ENCODE data around the gene KRT82. TPM values are rescaled to one million over a fixed set of nuclear protein-coding genes. Genes with fewer than 3 reads are reported as not detected.
A peak's percentile ranks its signal among the peaks of the same experiment; 100 is the strongest.

Gene KRT82
- not detected in 2 replicates for polyA plus RNA-seq (2011; rRNA removed)
- polyA plus RNA-seq (2012; cell fraction: cytosol; rRNA removed), result not detected in 2 replicates
- 0.01 TPM in 1 of 2 replicates, not detected in the other for polyA plus RNA-seq (2012; cell fraction: nucleus; rRNA removed)
- not detected in 3 replicates for polyA plus RNA-seq (2017; fragmentation: RNase III; extraction: RNeasy Plus Mini Kit Qiagen cat#74134 plus additional on column Dnase treatment)
- polyA minus RNA-seq (2011; rRNA and poly(A)+ RNA removed), result not detected in 2 replicates

- CTCF ChIA-PET, result interaction anchor here (1.2 to 1.5 kb wide), 2 partner anchors 78 to 249 kb away, joined by 3 read pairs; no protein-coding TSS in a partner anchor
- DNase-seq (ENCODE audit: low read depth in 1 of 2, low spot score in 1 of 2) (no peak), FAIRE-seq (no peak), ATAC-seq (no peak)
- WGBS (ENCODE audit: missing lambda C conversion rate), result 83% methylated on average over 7 of the region's 14 CpGs
- Histone ChIP-seq H3K27ac (no peak within 1 kb of the TSS), H3K9me3 (no peaks in the 10 kb centered on the region), H3K4me3 (no peak within 1 kb of the TSS), H3K4me2 (no peak within 1 kb of the TSS), H3K4me1 (no peaks in the 10 kb centered on the region)
- TF ChIP-seq E2F6 (IDR thresholded peaks at IDR 0.05; ENCODE audit: borderline replicate concordance, low read depth), result no peak
- TF ChIP-seq, protein P1, sequence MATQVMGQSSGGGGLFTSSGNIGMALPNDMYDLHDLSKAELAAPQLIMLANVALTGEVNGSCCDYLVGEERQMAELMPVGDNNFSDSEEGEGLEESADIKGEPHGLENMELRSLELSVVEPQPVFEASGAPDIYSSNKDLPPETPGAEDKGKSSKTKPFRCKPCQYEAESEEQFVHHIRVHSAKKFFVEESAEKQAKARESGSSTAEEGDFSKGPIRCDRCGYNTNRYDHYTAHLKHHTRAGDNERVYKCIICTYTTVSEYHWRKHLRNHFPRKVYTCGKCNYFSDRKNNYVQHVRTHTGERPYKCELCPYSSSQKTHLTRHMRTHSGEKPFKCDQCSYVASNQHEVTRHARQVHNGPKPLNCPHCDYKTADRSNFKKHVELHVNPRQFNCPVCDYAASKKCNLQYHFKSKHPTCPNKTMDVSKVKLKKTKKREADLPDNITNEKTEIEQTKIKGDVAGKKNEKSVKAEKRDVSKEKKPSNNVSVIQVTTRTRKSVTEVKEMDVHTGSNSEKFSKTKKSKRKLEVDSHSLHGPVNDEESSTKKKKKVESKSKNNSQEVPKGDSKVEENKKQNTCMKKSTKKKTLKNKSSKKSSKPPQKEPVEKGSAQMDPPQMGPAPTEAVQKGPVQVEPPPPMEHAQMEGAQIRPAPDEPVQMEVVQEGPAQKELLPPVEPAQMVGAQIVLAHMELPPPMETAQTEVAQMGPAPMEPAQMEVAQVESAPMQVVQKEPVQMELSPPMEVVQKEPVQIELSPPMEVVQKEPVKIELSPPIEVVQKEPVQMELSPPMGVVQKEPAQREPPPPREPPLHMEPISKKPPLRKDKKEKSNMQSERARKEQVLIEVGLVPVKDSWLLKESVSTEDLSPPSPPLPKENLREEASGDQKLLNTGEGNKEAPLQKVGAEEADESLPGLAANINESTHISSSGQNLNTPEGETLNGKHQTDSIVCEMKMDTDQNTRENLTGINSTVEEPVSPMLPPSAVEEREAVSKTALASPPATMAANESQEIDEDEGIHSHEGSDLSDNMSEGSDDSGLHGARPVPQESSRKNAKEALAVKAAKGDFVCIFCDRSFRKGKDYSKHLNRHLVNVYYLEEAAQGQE (IDR thresholded peaks at IDR 0.05), result no peak
- POLR2A ChIA-PET, result no interaction called here
Observed at GRCh38 chr12:52405922-52406385, at the start of gene KRT82. TSS of gene KRT82 (minus strand) at chr12:52406335. CDS start at chr12:52406277, 58 bp downstream.

DNA sequence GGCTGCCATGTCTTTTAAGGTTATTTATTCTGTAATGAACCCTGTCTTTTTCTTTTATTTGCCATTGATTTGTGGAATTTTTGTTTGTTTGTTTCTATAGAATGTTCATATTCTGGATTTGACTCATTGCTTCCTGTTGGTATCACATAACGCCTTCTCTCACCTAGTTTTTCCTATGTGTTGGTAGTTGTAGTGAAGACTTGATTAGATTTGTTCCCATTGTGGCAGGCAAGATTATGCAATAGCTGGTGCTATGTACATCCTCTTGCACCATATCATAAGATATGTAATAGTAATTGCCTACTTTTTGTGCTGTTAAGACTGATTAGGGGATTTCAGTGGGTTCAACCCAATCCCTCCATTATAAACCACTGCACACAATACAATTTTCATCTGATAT lies 49.7 kb upstream of the KRT82 start:
- no peak overlapping the region for H3K27ac ChIP-seq
- no peak overlapping the region for H3K4me2 ChIP-seq
- H3K9me3 ChIP-seq, result no peaks in the 10 kb centered on the region
- CTCF ChIA-PET, result interaction anchor here (0.9 kb wide), 1 partner anchor 77 kb away, joined by 3 read pairs; no protein-coding TSS in a partner anchor
- TF ChIP-seq MYC (IDR thresholded peaks at IDR 0.05; ENCODE audit: borderline replicate concordance, low read length) (no peak), CEBPB (IDR thresholded peaks at IDR 0.05) (peak; percentile 27 to 60; a peak in 3 of 4 replicates)
- POLR2A ChIA-PET, result no interaction called here
- peaks cover 5% of the 10 kb centered on the region; the same call in 1 of the 3 replicates for H3K4me1 ChIP-seq
- FAIRE-seq, result no peak
- 61% methylated on average over 1 of the region's 1 CpG for WGBS (ENCODE audit: missing lambda C conversion rate)
- no peak overlapping the region for H3K4me3 ChIP-seq
- DNase-seq (ENCODE audit: low read depth in 1 of 2, low spot score in 1 of 2), result no peak
- ATAC-seq, result no peak

GRCh38 chr12:52454411-52455201 lies 48.5 kb upstream of the KRT82 start:
- no peak overlapping the region for H3K27ac ChIP-seq

More at GRCh38 chr12:52454411-52455201, 48.5 kb upstream of the KRT82 start:
- 44% methylated on average over 3 of the region's 3 CpGs for WGBS (ENCODE audit: missing lambda C conversion rate)
- no peak for FAIRE-seq
- CTCF ChIA-PET, result no interaction called here
- POLR2A ChIA-PET, result no interaction called here
- H3K4me3 ChIP-seq, result no peak overlapping the region
- H3K4me1 ChIP-seq, result peaks cover 5% of the 10 kb centered on the region; the same call in 1 of the 3 replicates
- no peak overlapping the region; the same call in 2 of the 3 replicates for H3K4me2 ChIP-seq
- 0 out of 6 replicates have a peak, but pooled peaks of 1 of the 2 experiments have one; percentile 24 for ATAC-seq
- TF ChIP-seq HOXB13 (CRISPR knock-in tag; IDR thresholded peaks at IDR 0.05; ENCODE audit: low read depth) (no peak), ZNF302 (CRISPR knock-in tag; IDR thresholded peaks at IDR 0.05) (no peak), FOXS1 (CRISPR knock-in tag; IDR thresholded peaks at IDR 0.05) (no peak), USF2 (IDR thresholded peaks at IDR 0.05) (no peak), RNF2 (IDR thresholded peaks at IDR 0.05; ENCODE audit: borderline replicate concordance, low read depth) (no peak), HOXA7 (CRISPR knock-in tag; IDR thresholded peaks at IDR 0.05) (no peak), HDAC2 (IDR thresholded peaks at IDR 0.05) (no peak), ZFP36 (IDR thresholded peaks at IDR 0.05; ENCODE audit: borderline replicate concordance, partially characterized antibody) (no peak), NPAS2 (CRISPR knock-in tag; IDR thresholded peaks at IDR 0.05; ENCODE audit: borderline replicate concordance) (no peak), HEYL (CRISPR knock-in tag; IDR thresholded peaks at IDR 0.05) (no peak), FOSB (CRISPR knock-in tag; IDR thresholded peaks at IDR 0.05) (no peak), E2F6 (IDR thresholded peaks at IDR 0.05; ENCODE audit: borderline replicate concordance, low read depth) (no peak), CEBPB (IDR thresholded peaks at IDR 0.05) (no peak), MYC (IDR thresholded peaks at IDR 0.05; ENCODE audit: borderline replicate concordance, low read length) (no peak), RAD21 (conservative IDR thresholded peaks at IDR 0.05 in 1 of 2, IDR thresholded peaks at IDR 0.05 in 1 of 2) (no peak), ZSCAN20 (CRISPR knock-in tag; IDR thresholded peaks at IDR 0.05) (no peak), POLR2A (IDR thresholded peaks at IDR 0.05; ENCODE audit: low read length) (no peak)
- TF ChIP-seq, protein P2, sequence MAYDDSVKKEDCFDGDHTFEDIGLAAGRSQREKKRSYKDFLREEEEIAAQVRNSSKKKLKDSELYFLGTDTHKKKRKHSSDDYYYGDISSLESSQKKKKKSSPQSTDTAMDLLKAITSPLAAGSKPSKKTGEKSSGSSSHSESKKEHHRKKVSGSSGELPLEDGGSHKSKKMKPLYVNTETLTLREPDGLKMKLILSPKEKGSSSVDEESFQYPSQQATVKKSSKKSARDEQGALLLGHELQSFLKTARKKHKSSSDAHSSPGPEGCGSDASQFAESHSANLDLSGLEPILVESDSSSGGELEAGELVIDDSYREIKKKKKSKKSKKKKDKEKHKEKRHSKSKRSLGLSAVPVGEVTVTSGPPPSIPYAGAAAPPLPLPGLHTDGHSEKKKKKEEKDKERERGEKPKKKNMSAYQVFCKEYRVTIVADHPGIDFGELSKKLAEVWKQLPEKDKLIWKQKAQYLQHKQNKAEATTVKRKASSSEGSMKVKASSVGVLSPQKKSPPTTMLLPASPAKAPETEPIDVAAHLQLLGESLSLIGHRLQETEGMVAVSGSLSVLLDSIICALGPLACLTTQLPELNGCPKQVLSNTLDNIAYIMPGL (CRISPR knock-in tag; IDR thresholded peaks at IDR 0.05; ENCODE audit: borderline replicate concordance), result no peak
- no peaks in the 10 kb centered on the region for H3K9me3 ChIP-seq
- DNase-seq (ENCODE audit: low read depth in 1 of 2, low spot score in 1 of 2), result no peak
